WTC11 (cell line): ENCODE data around the gene LHX5.

Experiments
- NFE2L1 ChIP-seq: sonication (generic); formaldehyde crosslinking; IDR thresholded peaks from 2 replicates; pipeline ENCODE4 v1.8.1; 2023; ENCODE audit warnings: missing genetic modification reagents
- TP53 ChIP-seq: sonication (generic); formaldehyde crosslinking; IDR thresholded peaks from 2 replicates; pipeline ENCODE4 v1.8.1; 2023; ENCODE audit warnings: mild to moderate bottlenecking, missing genetic modification reagents
- ZNF219 ChIP-seq: sonication (generic); formaldehyde crosslinking; IDR thresholded peaks from 2 replicates; pipeline ENCODE4 v1.8.0; 2023; ENCODE audit warnings: missing genetic modification reagents, mild to moderate bottlenecking, borderline replicate concordance
- ZNF263 ChIP-seq: sonication (generic); formaldehyde crosslinking; IDR thresholded peaks from 2 replicates; pipeline ENCODE4 v1.8.1; 2022; ENCODE audit warnings: low read depth, mild to moderate bottlenecking, moderate library complexity, missing genetic modification reagents
- ZNF396 ChIP-seq: fragments of 250-450 bp; sonication (Bioruptor Pico); IDR thresholded peaks from 2 replicates; pipeline ENCODE4 v1.8.0; 2021; ENCODE audit warnings: mild to moderate bottlenecking, moderate library complexity, borderline replicate concordance
- TF ChIP-seq, protein P1 (sequence below): fragments of 200-600 bp; IDR thresholded peaks from 2 replicates; pipeline ENCODE4 v1.8.0; 2022; ENCODE audit warnings: antibody characterized with exemption
- TF ChIP-seq, protein P2 (sequence below): sonication (generic); formaldehyde crosslinking; IDR thresholded peaks from 2 replicates; pipeline ENCODE4 v1.8.1; 2022; ENCODE audit warnings: low read depth, missing genetic modification reagents, borderline replicate concordance
- TF ChIP-seq, protein P3 (sequence below): sonication (generic); formaldehyde crosslinking; IDR thresholded peaks from 2 replicates; pipeline ENCODE4 v1.8.0; 2022; ENCODE audit warnings: mild to moderate bottlenecking, missing genetic modification reagents

DNA sequence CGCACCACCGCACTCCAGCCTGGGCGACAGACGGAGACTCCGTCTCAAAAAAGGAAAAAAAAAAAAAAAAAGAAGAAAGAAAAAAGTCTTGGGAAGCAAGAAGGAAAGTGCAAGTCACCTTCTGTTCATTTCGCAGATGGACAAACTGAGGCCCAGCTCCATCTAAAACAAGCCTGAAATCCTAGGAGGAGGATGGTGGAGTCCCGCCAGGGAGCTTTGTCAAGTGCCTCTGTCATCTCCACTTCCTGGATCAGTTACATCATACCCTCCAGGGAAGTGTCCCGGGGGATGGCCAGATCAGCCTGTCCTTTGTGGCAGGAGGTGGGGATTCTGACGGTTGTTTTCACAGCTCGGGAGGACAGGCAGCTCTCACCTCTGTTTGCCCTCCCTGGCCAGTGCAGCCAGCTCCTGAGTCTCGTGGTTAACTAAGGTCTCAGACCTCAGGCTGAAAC is 58.2 kb downstream of the LHX5 start:
- TF ChIP-seq, protein P1, sequence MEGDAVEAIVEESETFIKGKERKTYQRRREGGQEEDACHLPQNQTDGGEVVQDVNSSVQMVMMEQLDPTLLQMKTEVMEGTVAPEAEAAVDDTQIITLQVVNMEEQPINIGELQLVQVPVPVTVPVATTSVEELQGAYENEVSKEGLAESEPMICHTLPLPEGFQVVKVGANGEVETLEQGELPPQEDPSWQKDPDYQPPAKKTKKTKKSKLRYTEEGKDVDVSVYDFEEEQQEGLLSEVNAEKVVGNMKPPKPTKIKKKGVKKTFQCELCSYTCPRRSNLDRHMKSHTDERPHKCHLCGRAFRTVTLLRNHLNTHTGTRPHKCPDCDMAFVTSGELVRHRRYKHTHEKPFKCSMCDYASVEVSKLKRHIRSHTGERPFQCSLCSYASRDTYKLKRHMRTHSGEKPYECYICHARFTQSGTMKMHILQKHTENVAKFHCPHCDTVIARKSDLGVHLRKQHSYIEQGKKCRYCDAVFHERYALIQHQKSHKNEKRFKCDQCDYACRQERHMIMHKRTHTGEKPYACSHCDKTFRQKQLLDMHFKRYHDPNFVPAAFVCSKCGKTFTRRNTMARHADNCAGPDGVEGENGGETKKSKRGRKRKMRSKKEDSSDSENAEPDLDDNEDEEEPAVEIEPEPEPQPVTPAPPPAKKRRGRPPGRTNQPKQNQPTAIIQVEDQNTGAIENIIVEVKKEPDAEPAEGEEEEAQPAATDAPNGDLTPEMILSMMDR = no peak
- TF ChIP-seq, protein P2, sequence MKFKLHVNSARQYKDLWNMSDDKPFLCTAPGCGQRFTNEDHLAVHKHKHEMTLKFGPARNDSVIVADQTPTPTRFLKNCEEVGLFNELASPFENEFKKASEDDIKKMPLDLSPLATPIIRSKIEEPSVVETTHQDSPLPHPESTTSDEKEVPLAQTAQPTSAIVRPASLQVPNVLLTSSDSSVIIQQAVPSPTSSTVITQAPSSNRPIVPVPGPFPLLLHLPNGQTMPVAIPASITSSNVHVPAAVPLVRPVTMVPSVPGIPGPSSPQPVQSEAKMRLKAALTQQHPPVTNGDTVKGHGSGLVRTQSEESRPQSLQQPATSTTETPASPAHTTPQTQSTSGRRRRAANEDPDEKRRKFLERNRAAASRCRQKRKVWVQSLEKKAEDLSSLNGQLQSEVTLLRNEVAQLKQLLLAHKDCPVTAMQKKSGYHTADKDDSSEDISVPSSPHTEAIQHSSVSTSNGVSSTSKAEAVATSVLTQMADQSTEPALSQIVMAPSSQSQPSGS (CRISPR knock-in tag) = no peak
- TF ChIP-seq ZNF263 (CRISPR knock-in tag) (no peak), ZNF219 (CRISPR knock-in tag) (no peak), NFE2L1 (CRISPR knock-in tag) (no peak), TP53 (CRISPR knock-in tag) (no peak), ZNF396 (CRISPR knock-in tag) (no peak)
- TF ChIP-seq, protein P3, sequence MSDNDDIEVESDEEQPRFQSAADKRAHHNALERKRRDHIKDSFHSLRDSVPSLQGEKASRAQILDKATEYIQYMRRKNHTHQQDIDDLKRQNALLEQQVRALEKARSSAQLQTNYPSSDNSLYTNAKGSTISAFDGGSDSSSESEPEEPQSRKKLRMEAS (CRISPR knock-in tag) = no peak
